Measurements from ENCODE around the gene RNF213. TPM values are rescaled to one million over a fixed set of nuclear protein-coding genes. Genes with fewer than 3 reads are reported as not detected.
"Not testable (repeated sequence)": the region's sequence is repeated elsewhere in the genome, so short reads cannot be mapped to it uniquely, and the experiment has no call there.

The RNF213 gene
- total RNA-seq, 1 experiment from 2014 or later = 117 TPM

DNA sequence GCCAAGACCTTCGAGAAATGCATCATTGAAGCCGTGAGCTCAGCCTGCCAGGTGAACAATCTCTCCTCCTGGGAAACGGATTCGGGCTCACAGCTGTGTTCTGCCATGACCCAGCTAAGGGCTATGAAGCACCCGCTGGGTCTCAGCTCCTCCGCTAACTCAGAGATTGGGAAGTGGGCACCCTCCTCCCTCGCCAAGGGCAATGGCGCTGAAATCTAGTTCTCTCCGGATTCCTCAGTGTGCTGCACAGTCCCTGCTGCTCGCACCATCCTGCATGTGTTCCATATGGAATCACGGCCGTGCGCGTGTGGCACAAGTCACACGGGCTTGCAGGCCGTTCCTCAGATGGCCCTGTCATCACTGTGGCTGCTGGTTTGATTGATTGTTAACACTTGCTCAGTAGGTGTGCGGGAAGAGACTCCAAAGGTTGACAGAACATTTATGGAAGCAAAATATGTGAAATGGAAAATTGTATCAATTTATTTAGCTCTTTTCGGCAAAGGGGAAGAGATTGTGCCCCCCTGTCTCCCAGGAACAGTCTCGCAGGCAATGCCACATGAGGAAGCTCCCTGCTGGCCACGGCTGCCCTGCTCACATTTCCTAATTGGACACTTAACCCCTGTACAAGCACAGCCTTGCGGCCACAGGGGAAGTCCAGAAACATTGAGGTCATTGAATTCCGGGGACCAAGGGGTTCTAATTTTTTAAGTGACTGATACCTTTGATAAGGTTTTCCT is 58.8 kb downstream of the RNF213 start:
- in situ Hi-C loops (cut with HindIII; ENCODE audit: low pct_unique_long_range_greater_than_20kb, low sequenced_read_pairs) = no loop called here
- DNase-seq (ENCODE audit: low read depth, low spot score) = no peak

DNA sequence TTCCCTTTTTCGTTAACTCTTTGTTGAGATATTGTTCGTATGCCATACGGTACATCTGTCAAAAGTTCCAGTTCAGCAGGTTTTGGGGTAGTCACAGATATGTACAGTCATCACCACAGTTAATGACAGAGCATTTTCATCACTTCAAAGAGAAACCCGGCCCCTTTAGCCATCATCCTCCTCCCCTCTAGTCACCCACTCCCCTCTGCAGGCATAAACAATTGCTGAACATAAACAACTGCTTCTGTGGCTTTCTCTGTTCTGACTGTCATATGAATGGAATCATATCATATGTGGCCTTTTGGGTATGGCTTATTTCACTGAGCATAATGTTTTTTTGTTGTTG is 59.3 kb downstream of the RNF213 start:
- in situ Hi-C loops (cut with HindIII; ENCODE audit: low pct_unique_long_range_greater_than_20kb, low sequenced_read_pairs) = no loop called here
- DNase-seq (ENCODE audit: low read depth, low spot score) = no peak

DNA sequence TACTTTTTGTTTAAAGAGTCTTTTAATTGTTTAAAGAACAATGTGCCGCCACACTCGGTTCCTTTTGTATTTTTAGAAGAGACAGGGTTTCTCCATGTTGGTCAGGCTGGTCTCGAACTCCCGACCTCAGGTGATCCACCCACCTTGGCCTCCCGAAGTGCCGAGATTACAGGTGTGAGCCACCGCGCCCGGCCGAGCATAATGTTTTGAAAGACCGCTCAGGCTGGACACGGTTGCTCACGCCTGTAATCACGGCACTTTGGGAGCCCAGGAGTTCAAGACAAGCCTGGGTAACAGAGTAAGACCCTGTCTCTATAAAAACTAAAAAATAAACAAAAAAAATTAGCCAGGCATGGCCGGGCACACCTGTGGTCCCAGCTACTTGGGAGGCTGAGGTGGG is 59.8 kb downstream of the RNF213 start:
- no peak for DNase-seq (ENCODE audit: low read depth, low spot score)
- in situ Hi-C loops (cut with HindIII; ENCODE audit: low pct_unique_long_range_greater_than_20kb, low sequenced_read_pairs) = no loop called here

DNA sequence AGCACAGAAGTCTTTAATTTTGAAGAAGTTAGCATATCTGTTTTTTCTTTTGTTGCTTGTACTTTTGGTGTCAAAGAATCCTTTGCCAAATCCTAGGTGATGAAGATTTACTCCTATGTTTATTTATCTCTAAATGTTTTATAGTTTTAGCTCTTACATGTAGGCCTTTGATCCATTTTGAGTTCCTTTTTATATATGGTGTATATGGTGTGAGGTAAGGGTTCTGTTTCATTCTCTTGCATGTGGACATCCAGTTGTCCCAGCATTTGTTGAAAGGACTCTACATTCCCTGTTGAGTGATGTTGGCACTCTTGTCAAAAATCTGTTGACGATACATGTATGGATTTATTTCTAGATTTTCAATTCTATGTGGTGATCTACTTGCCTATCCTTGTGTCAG is 62.2 kb downstream of the RNF213 start:
- no peak for DNase-seq (ENCODE audit: low read depth, low spot score)
- in situ Hi-C loops (cut with HindIII; ENCODE audit: low pct_unique_long_range_greater_than_20kb, low sequenced_read_pairs) = no loop called here

DNA sequence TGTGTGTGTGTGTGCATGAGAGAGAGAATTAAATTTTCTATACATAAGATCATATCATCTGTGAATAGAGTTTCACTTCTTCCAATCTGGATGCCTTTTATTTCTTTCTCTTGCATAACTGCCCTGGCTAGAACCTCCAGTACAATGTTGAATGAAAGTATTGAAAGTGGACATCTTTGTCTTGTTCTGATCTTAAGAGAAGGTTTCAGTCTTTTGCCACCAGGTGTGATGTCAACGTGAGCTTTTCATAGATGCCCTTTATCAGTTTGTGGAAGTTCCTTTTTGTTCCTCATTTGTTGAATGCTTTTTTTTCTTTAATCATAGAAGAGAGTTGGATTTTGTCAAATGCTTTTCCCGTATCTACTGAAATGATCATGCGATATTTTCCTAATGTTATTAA is 63.3 kb downstream of the RNF213 start:
- in situ Hi-C loops (cut with HindIII; ENCODE audit: low pct_unique_long_range_greater_than_20kb, low sequenced_read_pairs) = no loop called here
- DNase-seq (ENCODE audit: low read depth, low spot score) = no peak

DNA sequence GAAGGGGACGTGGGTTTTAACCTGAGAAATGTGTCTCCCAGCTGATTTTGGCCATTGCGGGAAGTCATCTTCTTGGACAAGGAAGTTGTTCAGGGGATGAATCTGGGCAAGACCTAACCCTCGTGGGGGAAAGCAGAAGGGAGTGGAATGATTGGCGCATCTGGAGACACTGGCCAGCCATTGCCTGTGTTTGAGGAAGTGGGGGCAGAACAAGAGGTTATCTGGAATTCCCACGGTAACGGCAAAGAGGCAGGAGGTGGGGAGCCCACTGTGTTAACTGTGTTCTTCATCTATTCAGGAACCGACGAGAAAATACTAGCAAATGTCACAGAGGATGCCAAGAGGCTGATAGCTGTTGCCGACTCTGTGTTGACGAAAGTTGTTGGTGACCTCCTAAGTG is 66.9 kb downstream of the RNF213 start:
- in situ Hi-C loops (cut with HindIII; ENCODE audit: low pct_unique_long_range_greater_than_20kb, low sequenced_read_pairs) = no loop called here
- DNase-seq (ENCODE audit: low read depth, low spot score) = no peak

DNA sequence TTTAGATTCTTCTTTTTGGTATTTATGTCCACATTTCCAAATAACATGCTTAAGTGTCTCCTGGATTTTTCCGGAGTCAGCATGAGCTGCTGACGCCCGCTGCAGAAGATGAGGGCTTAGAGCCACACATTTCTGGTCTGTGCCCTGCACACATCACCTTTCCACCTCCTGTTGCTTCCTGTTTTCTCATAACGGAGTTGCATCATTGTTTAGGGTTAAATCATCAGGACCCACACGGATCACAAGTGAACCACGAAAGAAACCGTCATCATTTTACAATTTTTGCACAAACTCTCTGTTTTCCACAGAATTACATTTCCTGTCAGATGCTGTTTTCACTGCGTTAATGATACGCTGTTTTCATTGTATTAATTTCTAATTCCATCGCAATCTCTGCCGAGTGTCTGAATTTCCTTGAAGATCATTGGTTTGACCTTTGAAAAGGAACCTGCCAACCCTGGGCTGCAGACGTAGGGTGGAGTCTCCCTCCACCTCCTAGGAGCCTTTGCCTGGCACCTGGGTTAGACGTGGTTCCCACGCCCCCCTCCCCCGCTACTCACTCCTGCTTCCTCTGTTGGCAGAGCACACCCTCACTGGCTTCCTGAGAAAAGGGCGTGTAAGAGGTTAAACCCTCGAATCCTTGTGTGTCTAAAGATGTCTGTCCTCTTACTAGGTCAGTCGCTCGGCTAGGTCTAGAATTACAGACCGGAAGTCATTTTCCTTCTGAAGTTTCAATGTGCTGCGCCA is 68.2 kb downstream of the RNF213 start:
- DNase-seq (ENCODE audit: low read depth, low spot score) = no peak
- in situ Hi-C loops (cut with HindIII; ENCODE audit: low pct_unique_long_range_greater_than_20kb, low sequenced_read_pairs) = no loop called here

DNA sequence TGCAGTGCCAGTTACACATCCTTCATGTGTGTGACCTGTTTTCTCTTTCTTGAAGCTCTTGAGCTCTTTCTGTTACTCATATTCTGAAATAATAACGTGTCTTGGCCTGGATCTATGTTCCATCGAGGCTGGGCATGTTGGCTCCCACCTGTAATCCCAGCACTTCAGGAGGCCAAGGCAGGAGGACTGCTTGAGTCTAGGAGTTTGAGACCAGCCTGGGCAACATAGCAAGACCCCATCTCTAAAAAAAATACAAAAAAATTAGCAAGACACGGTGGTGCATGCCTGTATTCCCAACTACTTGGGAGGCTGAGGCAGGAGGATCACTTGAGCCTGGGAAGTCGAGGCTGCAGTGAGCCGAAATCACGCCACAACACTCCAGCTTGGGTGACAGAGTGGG is 68.8 kb downstream of the RNF213 start:
- in situ Hi-C loops (cut with HindIII; ENCODE audit: low pct_unique_long_range_greater_than_20kb, low sequenced_read_pairs); DNase-seq (ENCODE audit: low read depth, low spot score): not testable (repeated sequence)

DNA sequence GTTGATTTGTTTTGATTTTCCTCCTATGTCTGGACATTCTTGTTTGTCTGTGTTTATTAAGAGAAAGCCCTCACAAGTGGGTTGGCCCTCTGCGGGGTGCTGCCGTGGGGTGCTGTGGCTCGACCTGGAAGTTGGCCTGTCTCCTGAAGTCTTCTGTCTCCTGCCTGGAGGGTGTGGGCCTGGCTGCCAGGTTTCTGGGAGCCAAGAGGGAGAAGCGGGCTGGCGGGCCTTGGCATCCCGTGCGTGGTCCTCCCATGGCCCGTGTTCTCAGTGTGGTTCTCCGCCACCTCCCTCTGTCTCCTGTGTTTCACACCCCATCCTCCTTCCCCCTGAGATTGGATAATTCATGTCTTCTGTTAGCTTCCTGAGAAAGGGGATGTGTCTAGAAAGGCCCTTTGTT is 69.6 kb downstream of the RNF213 start:
- DNase-seq (ENCODE audit: low read depth, low spot score) = no peak
- in situ Hi-C loops (cut with HindIII; ENCODE audit: low pct_unique_long_range_greater_than_20kb, low sequenced_read_pairs) = no loop called here

DNA sequence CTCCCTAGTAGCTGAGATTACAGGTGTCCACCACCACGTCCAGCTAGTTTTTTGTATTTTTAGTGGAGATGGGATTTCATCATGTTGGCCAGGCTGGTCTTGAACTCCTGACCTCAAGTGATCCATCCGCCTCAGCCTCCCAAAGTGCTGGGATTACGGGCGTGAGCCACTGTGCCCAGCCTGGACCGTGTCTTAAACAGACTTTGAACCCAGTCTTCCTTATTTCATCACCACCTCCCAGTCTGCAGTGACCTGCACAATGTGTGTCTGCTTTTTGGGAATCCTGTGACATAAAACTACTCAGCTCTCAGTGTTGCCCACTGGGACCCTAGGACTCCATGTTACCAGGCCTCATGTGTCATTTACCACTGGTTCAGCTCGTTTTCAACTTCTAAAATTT is 70.3 kb downstream of the RNF213 start:
- in situ Hi-C loops (cut with HindIII; ENCODE audit: low pct_unique_long_range_greater_than_20kb, low sequenced_read_pairs); DNase-seq (ENCODE audit: low read depth, low spot score): not testable (repeated sequence)

DNA sequence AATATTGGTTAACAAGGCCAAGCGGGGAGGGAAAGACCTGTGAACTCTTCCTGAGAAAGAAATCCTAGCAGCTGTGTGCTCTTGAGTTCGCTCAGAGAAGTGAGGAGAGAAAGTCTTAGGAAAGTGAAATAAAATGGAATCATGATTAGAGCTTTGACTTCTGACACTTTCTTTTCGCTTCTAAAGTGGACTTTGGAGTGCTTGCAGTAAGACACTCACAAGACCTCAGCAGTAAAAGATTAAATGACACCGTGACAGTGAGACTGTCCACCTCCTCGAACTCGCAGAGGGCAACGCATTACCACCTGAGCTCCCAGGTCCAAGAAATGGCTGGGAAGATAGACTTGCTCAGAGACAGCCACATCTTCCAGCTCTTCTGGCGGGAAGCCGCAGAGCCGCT is 71.2 kb downstream of the RNF213 start:
- in situ Hi-C loops (cut with HindIII; ENCODE audit: low pct_unique_long_range_greater_than_20kb, low sequenced_read_pairs) = no loop called here
- no peak for DNase-seq (ENCODE audit: low read depth, low spot score)

DNA sequence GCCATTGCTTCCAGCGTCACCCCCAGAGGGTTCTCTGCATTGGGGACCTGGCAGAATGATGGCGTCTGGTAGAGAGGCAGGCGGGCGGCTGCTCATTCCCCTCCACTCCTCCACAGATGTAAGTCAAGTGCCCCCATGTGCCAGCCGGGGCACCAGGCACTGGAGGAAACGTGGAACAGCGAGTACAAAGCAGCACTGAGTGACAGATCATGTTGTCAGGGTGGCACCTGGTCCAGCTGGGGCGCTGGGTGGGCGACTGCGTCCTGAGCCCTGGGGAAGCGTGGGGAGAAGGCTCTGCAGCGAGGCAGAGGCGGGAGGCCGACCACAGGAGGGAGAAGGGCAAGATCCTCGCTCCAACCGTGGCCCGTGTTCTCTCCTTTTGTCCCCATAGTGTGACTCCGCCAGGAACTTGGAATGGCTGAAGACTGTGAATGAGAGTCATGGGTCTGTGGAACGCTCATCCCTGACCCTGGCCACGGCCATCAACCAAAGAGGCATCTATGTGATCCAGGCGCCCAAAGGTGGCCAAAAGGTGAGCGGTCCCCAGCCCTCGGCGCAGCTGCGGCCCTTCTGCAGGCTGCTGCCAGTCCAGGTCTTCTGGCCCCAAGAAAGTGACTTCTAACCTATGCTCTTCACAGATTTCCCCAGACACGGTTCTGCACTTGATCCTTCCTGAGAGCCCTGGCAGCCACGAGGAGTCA is 76.7 kb downstream of the RNF213 start:
- in situ Hi-C loops (cut with HindIII; ENCODE audit: low pct_unique_long_range_greater_than_20kb, low sequenced_read_pairs) = no loop called here
- DNase-seq (ENCODE audit: low read depth, low spot score) = no peak

DNA sequence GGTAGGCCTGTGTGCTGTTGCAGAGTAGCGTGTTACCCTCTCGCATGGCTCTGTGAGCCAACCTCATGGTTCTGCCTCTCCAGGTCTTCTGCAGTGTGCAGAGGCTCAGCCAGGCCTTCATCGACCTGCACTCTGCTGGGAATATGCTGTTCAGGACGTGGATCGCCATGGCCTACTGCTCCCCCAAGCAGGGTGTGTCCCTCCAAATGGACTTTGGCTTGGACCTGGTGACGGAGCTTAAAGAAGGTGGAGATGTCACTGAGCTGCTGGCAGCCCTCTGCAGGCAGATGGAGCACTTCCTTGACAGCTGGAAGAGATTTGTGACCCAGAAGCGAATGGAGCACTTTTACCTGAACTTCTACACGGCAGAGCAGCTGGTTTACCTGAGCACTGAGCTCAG is 78.5 kb downstream of the RNF213 start:
- in situ Hi-C loops (cut with HindIII; ENCODE audit: low pct_unique_long_range_greater_than_20kb, low sequenced_read_pairs) = no loop called here
- DNase-seq (ENCODE audit: low read depth, low spot score) = no peak

DNA sequence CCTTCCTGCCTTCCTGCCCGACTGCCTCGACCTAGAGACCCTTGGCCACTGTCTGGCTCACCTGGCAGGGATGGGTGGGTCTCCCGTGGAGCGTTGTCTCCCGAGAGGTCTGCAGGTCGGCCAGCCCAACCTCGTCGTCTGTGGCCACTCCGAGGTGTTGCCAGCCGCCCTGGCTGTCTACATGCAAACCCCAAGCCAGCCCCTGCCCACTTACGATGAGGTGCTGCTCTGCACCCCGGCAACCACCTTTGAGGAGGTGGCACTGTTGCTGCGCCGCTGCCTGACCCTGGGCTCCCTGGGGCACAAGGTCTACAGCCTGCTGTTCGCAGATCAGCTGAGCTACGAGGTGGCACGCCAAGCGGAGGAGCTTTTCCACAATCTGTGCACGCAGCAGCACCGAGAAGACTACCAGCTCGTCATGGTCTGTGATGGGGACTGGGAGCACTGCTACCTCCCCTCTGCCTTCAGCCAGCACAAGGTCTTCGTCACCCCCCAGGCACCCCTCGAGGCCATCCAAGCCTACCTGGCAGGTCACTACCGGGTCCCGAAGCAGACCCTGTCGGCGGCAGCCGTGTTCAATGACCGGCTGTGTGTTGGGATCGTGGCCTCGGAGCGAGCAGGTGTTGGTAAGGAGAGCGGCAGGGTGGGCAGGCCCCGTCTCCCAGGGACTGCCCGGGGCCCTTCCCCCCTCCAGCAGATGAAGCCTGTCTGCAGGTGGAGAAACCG is 79.2 kb downstream of the RNF213 start:
- no peak for DNase-seq (ENCODE audit: low read depth, low spot score)
- in situ Hi-C loops (cut with HindIII; ENCODE audit: low pct_unique_long_range_greater_than_20kb, low sequenced_read_pairs) = no loop called here

DNA sequence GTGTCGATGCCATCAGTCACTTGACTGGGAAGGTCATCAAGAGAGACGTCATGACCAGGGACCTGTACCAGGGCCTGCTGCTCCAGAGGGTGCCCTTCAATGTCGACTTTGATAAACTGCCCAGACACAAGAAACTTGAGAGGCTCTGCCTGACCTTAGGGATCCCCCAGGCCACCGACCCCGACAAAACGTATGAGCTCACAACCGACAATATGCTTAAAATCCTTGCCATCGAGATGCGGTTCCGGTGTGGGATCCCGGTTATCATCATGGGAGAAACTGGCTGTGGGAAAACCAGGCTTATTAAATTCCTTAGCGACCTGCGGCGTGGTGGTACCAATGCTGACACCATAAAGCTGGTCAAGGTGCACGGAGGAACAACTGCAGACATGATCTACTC is 84.7 kb downstream of the RNF213 start:
- in situ Hi-C loops (cut with HindIII; ENCODE audit: low pct_unique_long_range_greater_than_20kb, low sequenced_read_pairs) = no loop called here
- no peak for DNase-seq (ENCODE audit: low read depth, low spot score)

DNA sequence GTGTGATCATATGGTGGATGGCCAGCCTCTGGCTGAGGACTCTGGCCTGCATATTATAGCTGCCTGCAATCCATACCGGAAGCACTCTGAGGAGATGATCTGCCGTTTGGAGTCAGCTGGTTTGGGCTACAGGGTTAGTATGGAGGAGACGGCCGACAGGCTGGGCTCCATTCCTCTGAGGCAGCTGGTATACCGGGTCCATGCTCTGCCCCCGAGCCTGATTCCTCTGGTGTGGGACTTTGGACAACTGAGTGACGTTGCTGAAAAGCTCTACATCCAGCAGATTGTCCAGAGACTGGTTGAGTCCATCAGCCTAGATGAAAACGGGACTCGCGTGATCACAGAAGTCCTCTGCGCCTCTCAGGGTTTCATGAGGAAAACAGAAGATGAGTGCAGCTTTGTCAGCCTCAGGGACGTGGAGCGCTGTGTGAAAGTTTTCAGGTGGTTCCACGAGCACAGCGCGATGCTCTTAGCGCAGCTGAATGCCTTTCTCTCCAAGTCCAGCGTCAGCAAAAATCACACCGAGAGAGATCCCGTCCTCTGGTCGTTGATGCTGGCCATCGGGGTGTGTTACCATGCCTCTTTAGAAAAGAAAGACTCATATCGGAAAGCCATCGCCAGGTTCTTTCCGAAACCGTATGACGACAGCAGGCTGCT is 85.3 kb downstream of the RNF213 start:
- in situ Hi-C loops (cut with HindIII; ENCODE audit: low pct_unique_long_range_greater_than_20kb, low sequenced_read_pairs) = no loop called here
- DNase-seq (ENCODE audit: low read depth, low spot score) = no peak

DNA sequence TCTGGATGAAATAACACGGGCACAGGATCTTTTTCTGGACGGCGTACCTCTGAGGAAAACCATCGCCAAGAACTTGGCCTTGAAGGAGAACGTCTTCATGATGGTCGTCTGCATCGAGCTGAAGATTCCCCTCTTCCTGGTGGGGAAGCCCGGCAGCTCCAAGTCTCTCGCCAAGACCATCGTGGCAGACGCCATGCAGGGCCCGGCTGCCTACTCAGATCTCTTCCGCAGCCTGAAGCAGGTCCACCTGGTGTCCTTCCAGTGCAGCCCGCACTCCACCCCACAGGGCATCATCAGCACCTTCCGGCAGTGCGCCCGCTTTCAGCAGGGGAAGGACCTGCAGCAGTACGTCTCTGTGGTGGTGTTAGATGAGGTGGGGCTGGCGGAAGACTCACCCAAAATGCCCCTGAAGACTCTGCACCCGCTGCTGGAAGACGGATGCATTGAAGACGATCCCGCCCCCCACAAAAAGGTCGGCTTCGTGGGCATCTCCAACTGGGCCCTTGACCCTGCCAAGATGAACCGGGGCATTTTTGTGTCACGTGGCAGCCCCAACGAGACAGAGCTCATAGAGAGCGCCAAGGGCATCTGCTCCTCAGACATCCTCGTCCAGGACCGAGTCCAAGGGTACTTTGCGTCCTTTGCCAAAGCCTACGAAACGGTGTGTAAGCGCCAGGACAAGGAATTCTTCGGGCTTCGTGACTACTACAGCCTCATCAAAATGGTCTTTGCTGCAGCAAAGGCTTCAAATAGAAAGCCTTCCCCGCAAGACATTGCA is 86.0 kb downstream of the RNF213 start:
- in situ Hi-C loops (cut with HindIII; ENCODE audit: low pct_unique_long_range_greater_than_20kb, low sequenced_read_pairs) = no loop called here
- DNase-seq (ENCODE audit: low read depth, low spot score) = no peak
